Daoy (cell line): ENCODE measurements around the gene STMN3. TPM values are rescaled to one million over a fixed set of nuclear protein-coding genes. Genes with fewer than 3 reads are reported as not detected.
A peak's percentile ranks its signal among the peaks of the same experiment; 100 is the strongest.

Experiments
- DNase-seq: peaks from one replicate; pipeline ENCODE4 v3.0.0-alpha.2; 2015; ENCODE audit warnings: low read depth
- total RNA-seq: library from RNA; depleted of rRNA; stranded (reverse); fragments of >200 nt; shearing (Covaris generic); gene quantifications from 2 replicates; pipeline ENCODE4 v1.2.3, GENCODE V29; 2014; rRNA removed

Gene STMN3
- total RNA-seq: 18.5 and 23.3 TPM in 2 replicates

GRCh38 chr20:63653041-63653973 is at the start of gene STMN3:
Gene STMN3, minus strand, starts transcription at chr20:63653424. Its CDS starts 79 bp downstream, at chr20:63653345.
- peak; percentile 91 for DNase-seq

- DNase-seq: no peak
Observed at GRCh38 chr20:63702036-63702665, 48.9 kb upstream of the STMN3 start.

- no peak for DNase-seq
Observed at GRCh38 chr20:63701329-63702035, 48.3 kb upstream of the STMN3 start.

GRCh38 chr20:63701051-63701328 is 47.8 kb upstream of the STMN3 start:
- DNase-seq: no peak

GRCh38 chr20:63700199-63701050 is 47.2 kb upstream of the STMN3 start:
- no peak for DNase-seq

GRCh38 chr20:63699466-63700198 is 46.4 kb upstream of the STMN3 start:
- no peak for DNase-seq

- DNase-seq: peak; percentile 98
Observed at GRCh38 chr20:63698739-63699465, 45.7 kb upstream of the STMN3 start.

GRCh38 chr20:63697868-63698545 is 44.8 kb upstream of the STMN3 start:
- peak; percentile 64 for DNase-seq

- peak; percentile 53 for DNase-seq
Observed at GRCh38 chr20:63697357-63697867, 44.2 kb upstream of the STMN3 start.

- no peak for DNase-seq
Observed at GRCh38 chr20:63696628-63697356, 43.6 kb upstream of the STMN3 start, which contains the start of gene TNFRSF6B. Gene TNFRSF6B, plus strand, starts transcription at chr20:63696652. Its CDS starts 116 bp downstream, at chr20:63696768.

- DNase-seq: peak; percentile 71
Observed at GRCh38 chr20:63696306-63696627, 43.0 kb upstream of the STMN3 start.

- no peak for DNase-seq
Observed at GRCh38 chr20:63695424-63696305, 42.4 kb upstream of the STMN3 start.

- DNase-seq: no peak
Observed at GRCh38 chr20:63694584-63695423, 41.6 kb upstream of the STMN3 start.

GRCh38 chr20:63693733-63694583 is 40.7 kb upstream of the STMN3 start:
- no peak for DNase-seq

- DNase-seq: no peak
Observed at GRCh38 chr20:63693083-63693732, 40.0 kb upstream of the STMN3 start.
